CD14-positive monocyte (primary cell): ENCODE measurements around the gene CACNA1C. TPM values are rescaled to one million over a fixed set of nuclear protein-coding genes. Genes with fewer than 3 reads are reported as not detected.

Experiments
- DNase-seq, 3 donors: peaks; one replicate each; pipeline ENCODE4 v3.0.0-alpha.2; 2011 to 2022
- H2AFZ ChIP-seq: 2 replicates; pipeline ENCODE4 v1.6.0; 2012; ENCODE audit warnings: mild to moderate bottlenecking, low read depth, low read length, inconsistent platforms; ENCODE audit not compliant: insufficient read depth, poor library complexity, severe bottlenecking
- H3K27ac ChIP-seq, 2 donors: 1 replicate in 1 of 2; 2 replicates in 1 of 2; pipeline ENCODE4 v1.5.1; 2012 to 2013; ENCODE audit warnings: low read length in 2 of 2, control low read depth in 1 of 2, inconsistent platforms in 1 of 2, low read depth in 1 of 2, mild to moderate bottlenecking in 1 of 2
- H3K27me3 ChIP-seq, 2 donors: one replicate each; pipeline versions ENCODE4 v1.6.0 to v1.6.1; 2011 to 2013; ENCODE audit warnings: low read length in 2 of 2; ENCODE audit not compliant: control insufficient read depth in 2 of 2, insufficient read depth in 2 of 2
- H3K36me3 ChIP-seq, 2 donors: replicated peaks in 1 of 2; 1 replicate in 1 of 2; 2 replicates in 1 of 2; pipeline versions ENCODE4 v1.5.1 to v1.6.1; 2012 to 2013; ENCODE audit warnings: low read length in 2 of 2, control low read depth in 1 of 2, inconsistent platforms in 1 of 2, mild to moderate bottlenecking in 1 of 2; ENCODE audit not compliant: insufficient read depth in 2 of 2, control insufficient read depth in 1 of 2
- H3K4me1 ChIP-seq, 2 donors: 1 replicate in 1 of 2; 2 replicates in 1 of 2; pipeline versions ENCODE4 v1.5.1 to v1.6.1; 2012 to 2013; ENCODE audit warnings: low read length in 2 of 2, control low read depth in 1 of 2, inconsistent platforms in 1 of 2, mild to moderate bottlenecking in 1 of 2, moderate library complexity in 1 of 2; ENCODE audit not compliant: insufficient read depth in 2 of 2, control insufficient read depth in 1 of 2
- H3K4me2 ChIP-seq: replicated peaks from 2 replicates; pipeline ENCODE3; 2012; ENCODE audit warnings: low read length, moderate library complexity, mild to moderate bottlenecking; ENCODE audit not compliant: poor library complexity, severe bottlenecking; ENCODE audit errors: extremely low read depth
- H3K4me3 ChIP-seq, 3 experiments: fragments of 200-600 bp in 1 of 3; sonication (generic) in 1 of 3; replicated peaks in 1 of 3; 1 replicate in 2 of 3; 2 replicates in 1 of 3; pipeline ENCODE4 v1.5.1; 2011 to 2013; ENCODE audit warnings: low read length in 3 of 3, mild to moderate bottlenecking in 3 of 3, control low read depth in 2 of 3, low read depth in 2 of 3, inconsistent platforms in 1 of 3, moderate library complexity in 1 of 3
- H3K79me2 ChIP-seq: 2 replicates; pipeline ENCODE4 v1.6.0; 2012; ENCODE audit warnings: mild to moderate bottlenecking, control low read depth, inconsistent platforms, low read length, moderate library complexity; ENCODE audit not compliant: insufficient read depth
- H3K9ac ChIP-seq: 2 replicates; pipeline ENCODE4 v1.6.0; 2017; ENCODE audit warnings: low read length, mild to moderate bottlenecking; ENCODE audit not compliant: insufficient read depth, poor library complexity, severe bottlenecking
- H3K9me3 ChIP-seq, 2 donors: replicated peaks in 1 of 2; 1 replicate in 1 of 2; 2 replicates in 1 of 2; pipeline versions ENCODE4 v1.5.1 to v1.6.1; 2012 to 2013; ENCODE audit warnings: low read length in 2 of 2, control low read depth in 1 of 2; ENCODE audit not compliant: control insufficient read depth in 1 of 2, insufficient read depth in 1 of 2
- H4K20me1 ChIP-seq: 2 replicates; pipeline ENCODE4 v1.6.0; 2012; ENCODE audit warnings: mild to moderate bottlenecking, low read length, control low read depth, moderate library complexity; ENCODE audit not compliant: insufficient read depth
- H3K27ac Mint-ChIP-seq, 7 donors: one replicate each; pipeline ENCODE4 v1.8.0; 2020; ENCODE audit warnings: mild to moderate bottlenecking in 7 of 7, mixed read lengths in 7 of 7, moderate library complexity in 6 of 7, inconsistent platforms in 2 of 7
- H3K27me3 Mint-ChIP-seq, 3 donors: one replicate each; pipeline ENCODE4 v1.8.0; 2021 to 2022; ENCODE audit warnings: low read depth in 3 of 3, mild to moderate bottlenecking in 3 of 3, mixed read lengths in 3 of 3, moderate library complexity in 3 of 3, inconsistent platforms in 1 of 3
- H3K36me3 Mint-ChIP-seq, 2 donors: one replicate each; pipeline ENCODE4 v1.8.0; 2020; ENCODE audit warnings: mixed read lengths in 2 of 2, inconsistent platforms in 1 of 2, mild to moderate bottlenecking in 1 of 2
- H3K4me1 Mint-ChIP-seq: one replicate; pipeline ENCODE4 v1.8.0; 2020; ENCODE audit warnings: mild to moderate bottlenecking, mixed read lengths
- H3K4me3 Mint-ChIP-seq, 2 donors: one replicate each; pipeline ENCODE4 v1.8.0; 2020; ENCODE audit warnings: mild to moderate bottlenecking in 2 of 2, mixed read lengths in 2 of 2, moderate library complexity in 1 of 2
- H3K9me3 Mint-ChIP-seq, 7 donors: one replicate each; pipeline ENCODE4 v1.8.0; 2020 to 2022; ENCODE audit warnings: mixed read lengths in 7 of 7, mild to moderate bottlenecking in 6 of 7, moderate library complexity in 6 of 7, inconsistent platforms in 2 of 7
- WGBS: methylation state at CpG from one replicate; pipeline ENCODE4 v1.1.5; 2013; ENCODE audit warnings: missing lambda C conversion rate; ENCODE audit not compliant: insufficient coverage; 5-methylcytosine and 5-hydroxymethylcytosine counted together
- intact Hi-C, 2 donors: fragments of 100-400 bp; cut with micrococcal nuclease; formaldehyde crosslinking; loops; one replicate each; pipeline versions ENCODE4 v1.15.0 to v1.15.1; 2023
- polyA plus RNA-seq, 3 donors: library from polyadenylated mRNA; depleted of rRNA in 1 of 3; unstranded in 2 of 3; stranded (reverse) in 1 of 3; fragments of 300-500 nt in 2 of 3; fragments of >200 nt in 1 of 3; fragmentation: Illumina TruSeq in 2 of 3; gene quantifications; 1 replicate in 2 of 3; 2 replicates in 1 of 3; pipeline ENCODE4 v1.2.3, GENCODE V29; 2012 to 2021
- TF ChIP-seq, protein P1 (sequence below): fragments of 200-600 bp; IDR thresholded peaks from one replicate; pipeline ENCODE4 v1.8.0; 2022; ENCODE audit warnings: antibody characterized with exemption, mild to moderate bottlenecking

The CACNA1C gene
- polyA plus RNA-seq, 3 donors: not detected

DNA sequence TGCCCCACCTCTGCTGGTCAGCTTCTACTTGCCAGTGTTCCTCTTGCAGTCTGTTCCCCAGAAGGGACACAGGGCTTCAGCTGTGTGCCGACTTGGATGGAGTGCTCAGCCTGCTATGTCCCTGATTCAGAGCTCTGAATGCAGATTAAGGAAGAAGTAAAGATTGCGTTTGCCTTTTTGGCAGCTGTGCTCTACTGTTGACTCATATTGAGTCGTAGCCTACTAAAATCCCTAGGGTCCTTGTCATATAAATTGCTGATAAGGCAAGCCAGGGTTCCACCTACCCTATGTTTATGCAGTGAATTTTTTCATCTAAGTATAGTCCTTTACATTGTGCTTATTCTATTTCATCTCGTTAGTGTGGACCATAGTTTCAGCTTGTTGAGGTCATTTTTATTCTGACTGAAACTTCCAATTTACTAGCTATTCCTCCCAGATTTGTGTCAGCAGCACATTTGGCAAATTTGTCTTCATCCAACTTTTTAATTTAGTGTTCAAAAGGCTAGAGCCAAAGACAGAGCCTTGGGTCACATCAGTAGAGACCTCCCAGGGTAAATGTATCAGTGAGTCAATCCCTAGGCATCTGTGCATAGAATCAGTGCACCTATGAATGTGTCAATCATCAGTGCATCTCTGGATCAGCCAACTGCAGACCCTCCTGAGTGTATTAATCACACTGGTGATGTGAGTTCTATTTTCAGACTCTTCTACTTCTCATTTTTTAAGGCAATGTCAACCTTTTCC, 31.9 kb downstream of the CACNA1C start:
- no peaks in the 10 kb centered on the region for H3K27me3 ChIP-seq
- H3K9me3 ChIP-seq: no peaks in the 10 kb centered on the region
- intact Hi-C loops: no loop called here
- H3K27ac ChIP-seq: no peak overlapping the region
- H3K4me2 ChIP-seq: no peak overlapping the region
- H2AFZ ChIP-seq: no peak overlapping the region
- no peaks in the 10 kb centered on the region for H4K20me1 ChIP-seq
- H3K9ac ChIP-seq: no peak overlapping the region
- H3K4me3 Mint-ChIP-seq: no peak overlapping the region
- no peak for DNase-seq
- no CpG with 5 or more reads among the region's 4 CpGs for WGBS
- no peaks in the 10 kb centered on the region for H3K36me3 Mint-ChIP-seq
- peaks cover 0 to 10% (median 8%) of the 10 kb centered on the region in 7 donors for H3K9me3 Mint-ChIP-seq
- no peak overlapping the region for H3K27ac Mint-ChIP-seq
- H3K4me1 Mint-ChIP-seq: no peaks in the 10 kb centered on the region
- TF ChIP-seq, protein P1, sequence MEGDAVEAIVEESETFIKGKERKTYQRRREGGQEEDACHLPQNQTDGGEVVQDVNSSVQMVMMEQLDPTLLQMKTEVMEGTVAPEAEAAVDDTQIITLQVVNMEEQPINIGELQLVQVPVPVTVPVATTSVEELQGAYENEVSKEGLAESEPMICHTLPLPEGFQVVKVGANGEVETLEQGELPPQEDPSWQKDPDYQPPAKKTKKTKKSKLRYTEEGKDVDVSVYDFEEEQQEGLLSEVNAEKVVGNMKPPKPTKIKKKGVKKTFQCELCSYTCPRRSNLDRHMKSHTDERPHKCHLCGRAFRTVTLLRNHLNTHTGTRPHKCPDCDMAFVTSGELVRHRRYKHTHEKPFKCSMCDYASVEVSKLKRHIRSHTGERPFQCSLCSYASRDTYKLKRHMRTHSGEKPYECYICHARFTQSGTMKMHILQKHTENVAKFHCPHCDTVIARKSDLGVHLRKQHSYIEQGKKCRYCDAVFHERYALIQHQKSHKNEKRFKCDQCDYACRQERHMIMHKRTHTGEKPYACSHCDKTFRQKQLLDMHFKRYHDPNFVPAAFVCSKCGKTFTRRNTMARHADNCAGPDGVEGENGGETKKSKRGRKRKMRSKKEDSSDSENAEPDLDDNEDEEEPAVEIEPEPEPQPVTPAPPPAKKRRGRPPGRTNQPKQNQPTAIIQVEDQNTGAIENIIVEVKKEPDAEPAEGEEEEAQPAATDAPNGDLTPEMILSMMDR: no peak
- H3K4me3 ChIP-seq: no peak overlapping the region
- H3K27me3 Mint-ChIP-seq: peaks cover 3 to 8% (median 8%) of the 10 kb centered on the region in 3 donors
- H3K36me3 ChIP-seq: no peaks in the 10 kb centered on the region
- H3K4me1 ChIP-seq: no peaks in the 10 kb centered on the region
- no peaks in the 10 kb centered on the region for H3K79me2 ChIP-seq

DNA sequence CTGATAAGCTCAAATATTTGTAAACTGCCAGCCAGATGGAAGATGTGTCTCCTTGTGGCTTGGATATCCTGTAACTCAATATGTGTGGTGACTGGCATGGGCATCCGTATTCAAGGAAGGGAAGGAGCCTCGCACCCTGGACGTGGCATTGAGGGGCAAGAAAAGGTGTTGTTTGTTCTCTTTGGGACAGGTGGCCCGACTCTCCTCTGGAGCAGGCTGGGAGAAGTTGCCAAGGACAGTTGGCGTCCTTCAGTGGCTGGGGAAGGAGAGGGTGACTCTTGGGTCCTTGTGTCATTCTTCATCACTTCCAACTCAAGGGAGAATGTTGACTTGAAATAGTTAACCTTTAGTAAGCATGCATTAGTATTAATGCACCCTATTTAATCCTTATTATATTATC, 39.6 kb downstream of the CACNA1C start:
- Histone ChIP-seq H3K4me2 (no peak overlapping the region), H3K9me3 (no peaks in the 10 kb centered on the region), H3K27me3 (no peaks in the 10 kb centered on the region), H3K27ac (no peak overlapping the region), H2AFZ (no peak overlapping the region), H3K4me3 (no peak overlapping the region), H3K79me2 (no peaks in the 10 kb centered on the region), H4K20me1 (no peaks in the 10 kb centered on the region), H3K4me1 (peaks cover 7 to 10% of the 10 kb centered on the region in 2 donors), H3K9ac (no peak overlapping the region), H3K36me3 (no peaks in the 10 kb centered on the region)
- peaks cover 0 to 3% (median 0%) of the 10 kb centered on the region in 7 donors for H3K9me3 Mint-ChIP-seq
- peaks cover 0 to 6% (median 0%) of the 10 kb centered on the region in 3 donors for H3K27me3 Mint-ChIP-seq
- TF ChIP-seq, protein P1: no peak
- WGBS: 80% methylated on average over 1 of the region's 5 CpGs
- H3K27ac Mint-ChIP-seq: no peak overlapping the region
- H3K36me3 Mint-ChIP-seq: no peaks in the 10 kb centered on the region
- H3K4me1 Mint-ChIP-seq: peaks cover 13% of the 10 kb centered on the region
- no peak overlapping the region for H3K4me3 Mint-ChIP-seq
- intact Hi-C loops: no loop called here
- no peak for DNase-seq
